ENCODE results near the gene PTPRJ.
"Not testable (repeated sequence)": the region's sequence is repeated elsewhere in the genome, so short reads cannot be mapped to it uniquely, and the experiment has no call there.

Gene PTPRJ

DNA sequence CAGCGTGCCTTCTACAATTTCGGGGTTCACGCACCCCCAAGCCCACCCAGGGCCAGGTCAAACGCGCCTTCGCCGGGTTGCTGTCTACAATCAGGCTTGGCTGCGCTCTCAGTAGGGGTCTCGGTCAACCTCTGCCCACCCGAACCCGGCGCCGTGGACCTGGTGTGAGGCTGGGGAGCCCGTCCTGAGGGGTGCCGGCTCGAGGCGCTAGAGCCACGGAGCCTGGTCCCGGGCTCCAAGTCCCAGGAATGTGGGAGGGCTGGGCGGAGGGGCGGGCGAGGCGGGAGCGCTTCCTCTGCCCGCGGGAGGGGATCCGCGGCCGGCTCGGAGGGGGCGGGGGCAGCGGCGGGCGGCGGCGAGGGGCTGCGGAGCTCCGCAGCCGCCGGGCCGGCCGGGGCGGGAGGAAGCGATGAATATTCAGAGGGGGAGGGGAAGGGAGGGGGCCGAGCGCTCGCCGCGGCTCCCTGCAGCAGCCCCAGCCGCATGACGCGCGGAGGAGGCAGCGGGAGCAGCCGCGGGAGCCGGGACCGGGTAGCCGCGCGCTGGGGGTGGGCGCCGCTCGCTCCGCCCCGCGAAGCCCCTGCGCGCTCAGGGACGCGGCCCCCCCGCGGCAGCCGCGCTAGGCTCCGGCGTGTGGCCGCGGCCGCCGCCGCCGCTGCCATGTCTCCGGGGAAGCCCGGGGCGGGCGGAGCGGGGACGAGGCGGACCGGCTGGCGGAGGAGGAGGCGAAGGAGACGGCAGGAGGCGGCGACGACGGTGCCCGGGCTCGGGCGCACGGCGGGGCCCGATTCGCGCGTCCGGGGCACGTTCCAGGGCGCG, at the start of gene PTPRJ:
Gene PTPRJ (plus strand): TSS at position 472 of the 819 bp plus-strand sequence. CDS start 354 bp downstream, outside the sequence.
- peak; percentile 46 for DNase-seq

DNA sequence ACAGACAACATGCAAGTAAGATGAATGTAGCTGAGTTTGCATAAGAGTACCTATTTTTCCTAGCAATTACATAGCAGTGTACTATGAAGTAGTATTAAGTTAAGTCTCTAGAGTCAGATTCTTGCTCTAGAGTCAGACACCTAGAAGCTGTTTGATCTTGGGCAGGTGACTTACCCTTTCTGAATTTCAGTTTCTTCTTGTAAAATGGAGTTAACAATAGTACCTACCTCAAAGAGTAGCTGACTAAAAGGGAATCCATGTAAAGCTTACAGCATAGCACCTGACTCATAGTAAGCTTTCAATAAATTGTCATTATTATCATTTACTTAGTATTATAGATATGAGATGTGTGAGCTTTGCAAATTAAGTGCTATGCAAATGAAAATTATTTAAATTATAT, 47.8 kb upstream of the PTPRJ start:
- no peak for DNase-seq

DNA sequence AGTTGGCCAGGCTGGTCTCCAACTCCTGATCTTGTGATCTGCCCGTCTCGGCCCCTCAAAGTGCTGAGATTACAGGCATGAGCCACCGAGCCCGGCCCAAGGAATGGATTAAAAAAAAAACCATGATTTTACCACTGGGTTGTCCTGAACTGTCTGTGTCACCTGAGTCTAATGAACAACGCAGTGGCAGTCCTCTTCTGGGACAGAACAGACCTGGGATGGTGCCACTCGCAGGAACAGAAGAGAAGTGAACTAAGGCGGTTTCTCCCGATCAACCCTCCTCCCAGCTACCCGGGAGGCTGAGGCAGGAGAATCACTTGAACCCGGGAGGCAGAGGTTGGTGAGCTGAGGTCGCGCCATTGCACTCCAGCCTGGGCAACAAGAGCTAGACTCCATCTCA, 46.6 kb upstream of the PTPRJ start:
- not testable (repeated sequence) for DNase-seq

DNA sequence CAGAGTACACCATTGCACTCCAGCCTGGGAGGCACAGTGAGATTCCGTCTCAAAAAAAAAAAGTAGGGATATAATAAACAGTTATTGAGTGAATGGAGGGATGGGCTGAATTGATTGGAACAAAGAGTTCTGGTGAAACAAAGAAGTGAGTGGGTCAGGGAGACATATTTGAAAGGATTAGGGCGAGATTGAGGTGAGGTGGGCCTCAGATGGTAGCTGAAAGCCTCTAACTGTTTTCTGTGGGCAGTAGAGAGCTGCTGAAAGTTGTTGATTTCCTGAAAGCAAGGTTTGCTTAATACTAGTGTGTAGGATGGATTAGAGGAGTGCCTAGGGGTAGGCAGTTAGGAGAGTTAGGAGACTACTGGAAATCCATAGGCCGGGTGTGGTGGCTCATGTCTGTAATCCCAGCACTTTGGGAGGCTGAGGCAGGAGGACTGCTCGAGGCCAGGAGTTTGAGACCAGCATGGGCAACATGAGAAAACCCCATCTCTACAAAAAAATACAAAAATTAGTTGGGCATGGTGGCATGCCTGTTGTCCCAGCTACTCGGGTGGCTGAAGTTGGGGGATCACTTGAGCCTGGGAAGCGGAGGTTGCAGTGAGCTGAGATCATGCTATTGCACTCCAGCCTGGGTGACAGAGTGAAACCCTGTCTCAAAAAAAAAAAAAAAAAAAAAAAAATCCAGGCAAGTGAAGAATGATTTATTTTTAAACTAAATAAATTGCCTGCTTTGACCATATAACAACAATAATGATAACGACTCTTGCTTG, 41.4 kb upstream of the PTPRJ start:
- no peak for DNase-seq

DNA sequence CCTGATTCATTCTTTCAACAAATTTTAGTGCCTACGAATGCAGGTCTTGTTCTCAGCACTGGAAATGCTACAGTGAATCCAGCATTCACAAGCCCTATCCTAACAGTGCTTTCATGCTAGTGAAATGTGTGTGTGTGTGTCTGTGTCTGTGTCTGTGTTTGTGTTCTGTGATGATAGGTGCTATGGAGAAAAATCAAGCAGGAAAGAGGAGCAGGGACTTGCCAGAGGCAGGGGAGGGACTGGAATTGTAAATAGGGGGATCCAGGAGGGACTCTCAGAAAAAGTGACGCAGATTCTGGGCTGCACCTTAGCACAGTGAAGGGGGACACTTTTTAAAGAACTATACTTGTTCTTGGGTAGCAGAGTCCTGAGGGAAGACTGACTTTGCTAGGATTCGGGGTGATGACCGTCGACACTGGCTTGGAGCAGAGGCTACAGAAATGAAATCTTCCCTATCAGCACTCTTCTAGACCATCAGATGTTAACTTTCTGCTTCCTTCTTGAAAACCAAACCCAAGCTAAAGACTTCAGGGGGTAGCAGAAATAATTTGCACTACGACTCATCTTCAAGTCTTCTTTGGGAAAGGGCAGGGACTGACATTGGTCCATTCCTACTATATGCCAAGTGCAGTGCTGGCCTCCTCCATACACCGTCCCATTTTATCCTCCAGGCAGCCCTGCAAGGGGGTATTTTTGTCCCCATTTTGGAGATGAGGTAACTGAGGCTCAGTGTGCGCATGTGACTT, 39.3 kb upstream of the PTPRJ start:
- DNase-seq = no peak

DNA sequence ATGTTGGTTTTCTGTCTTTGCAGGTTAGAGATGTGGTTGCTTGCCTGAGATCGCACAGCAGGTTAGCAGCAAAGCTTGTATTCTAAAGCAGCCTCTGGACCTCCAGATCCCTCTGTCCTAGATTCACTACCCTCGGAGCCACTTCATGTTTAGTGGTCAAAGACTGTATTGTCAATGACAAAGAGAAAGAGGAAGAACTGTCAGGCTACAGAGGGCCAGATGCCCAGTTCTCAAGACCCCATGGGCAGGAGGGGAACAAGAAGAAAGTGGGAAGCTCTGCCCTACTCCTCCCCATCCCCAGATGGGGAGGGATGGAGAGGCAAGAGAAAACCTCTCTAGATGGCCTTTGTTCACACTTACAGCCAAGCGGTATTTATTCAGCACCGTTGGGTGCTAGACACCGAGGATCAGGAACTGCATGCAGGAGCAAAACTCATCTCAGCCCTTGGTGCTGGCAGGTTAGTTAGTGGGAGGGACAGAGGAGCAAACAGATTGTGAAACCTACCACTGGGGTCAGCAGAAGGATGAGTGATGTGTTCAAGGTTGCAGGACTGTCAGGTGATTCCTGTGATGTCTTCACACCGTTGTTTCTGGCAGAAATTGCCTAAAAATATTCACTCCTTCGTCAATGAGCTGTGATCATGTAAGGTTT, 38.3 kb upstream of the PTPRJ start:
- DNase-seq = no peak

DNA sequence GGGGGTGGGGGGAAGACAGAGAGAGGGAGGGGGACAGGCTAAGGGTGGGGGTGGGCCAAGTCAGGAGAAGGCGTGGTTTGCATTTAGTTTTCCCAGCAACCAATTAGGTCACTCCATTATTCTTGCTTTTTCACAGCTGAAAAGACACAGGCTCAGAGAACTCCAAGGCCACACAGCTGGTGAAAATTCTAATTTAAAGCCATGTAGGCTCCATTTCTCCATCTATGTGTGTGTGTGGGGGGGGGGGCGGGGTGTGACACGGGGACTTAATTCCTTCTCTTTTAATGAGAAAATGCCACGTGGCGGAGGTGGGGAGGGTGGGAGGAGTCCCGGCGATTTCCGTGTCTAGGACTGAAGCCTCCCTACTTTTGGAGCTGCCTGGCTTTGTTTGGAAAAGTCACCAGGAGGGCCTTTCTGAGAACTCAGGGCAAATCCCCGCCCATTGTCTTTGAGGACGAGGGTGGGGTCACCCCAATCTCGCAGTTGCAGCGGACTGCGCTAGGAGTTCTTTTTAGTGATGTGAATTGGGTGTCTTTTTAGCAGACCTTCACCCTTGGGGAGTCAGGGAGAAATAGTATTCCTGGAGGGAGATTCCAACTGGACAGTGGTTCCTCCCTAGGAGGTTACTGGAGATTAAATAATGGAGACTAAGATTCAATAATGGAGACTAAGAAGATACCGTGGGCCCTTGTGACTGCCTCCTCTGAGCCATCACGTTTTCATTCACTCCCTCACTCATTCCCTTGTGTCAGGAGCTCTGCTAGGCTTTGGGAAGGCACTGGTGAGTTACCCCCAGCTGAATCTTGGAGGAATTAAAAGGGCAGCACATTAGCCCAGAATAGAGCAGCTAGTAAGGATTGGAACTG, 36.4 kb upstream of the PTPRJ start:
- DNase-seq = no peak

DNA sequence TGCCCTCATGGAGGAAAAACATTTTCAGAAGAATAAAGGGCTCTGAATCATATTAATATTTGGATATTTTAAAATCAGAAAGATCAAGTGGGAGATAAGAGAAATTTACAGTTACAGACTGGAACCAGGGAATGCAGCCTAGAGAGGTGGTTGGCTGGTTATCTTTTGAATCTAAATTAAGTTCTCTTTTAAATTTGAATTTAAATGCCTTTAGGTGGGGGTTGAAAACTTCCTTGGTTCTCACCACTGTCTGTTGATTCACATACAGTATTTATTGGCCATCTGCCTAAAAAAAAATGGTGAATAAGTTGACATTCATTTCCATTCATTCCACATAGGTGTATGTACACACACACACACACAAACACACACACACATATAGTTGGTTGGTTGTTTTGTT, 35.7 kb upstream of the PTPRJ start:
- no peak for DNase-seq

DNA sequence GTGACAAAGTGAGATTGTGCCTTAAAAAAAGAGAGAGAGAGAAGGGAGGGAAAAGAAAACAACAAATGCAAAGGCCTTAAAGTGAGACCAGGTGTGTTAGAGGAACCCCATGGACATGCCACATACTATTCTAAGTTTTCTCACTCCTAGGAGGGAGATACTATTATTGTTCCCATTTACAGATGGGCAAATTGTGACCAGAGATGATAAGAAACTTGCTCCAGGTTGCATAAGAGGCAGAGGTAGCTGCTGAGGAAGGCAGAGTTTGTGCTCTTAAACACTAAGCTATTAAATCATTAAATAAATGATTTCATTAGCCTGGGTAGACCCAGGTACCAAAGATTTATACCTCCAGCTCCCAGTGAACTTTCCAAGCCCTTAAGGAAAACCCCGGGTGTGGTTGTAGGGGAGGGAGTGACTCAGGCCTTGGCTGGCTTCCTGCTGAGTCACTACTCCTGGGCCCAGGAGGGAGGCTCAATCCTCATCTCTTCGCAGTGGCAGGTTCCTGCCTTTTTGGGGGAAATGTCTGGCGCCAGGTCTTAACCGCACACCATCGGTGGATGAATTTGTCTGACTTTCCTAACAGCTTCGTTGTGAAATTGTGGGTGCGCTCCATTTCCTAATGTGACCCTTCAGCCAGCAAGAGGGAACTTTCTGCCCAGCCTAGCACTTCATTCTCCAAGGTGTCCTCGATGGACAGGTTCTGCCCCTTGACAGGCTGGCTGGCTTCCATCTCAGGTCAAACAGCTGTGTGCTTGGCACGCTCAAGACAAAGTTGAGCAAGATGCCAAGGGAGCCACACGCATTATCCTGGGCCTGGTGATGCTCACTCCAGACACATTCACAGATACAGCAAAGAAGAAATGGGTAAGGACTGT, 33.4 kb upstream of the PTPRJ start:
- DNase-seq = peak; percentile 99

DNA sequence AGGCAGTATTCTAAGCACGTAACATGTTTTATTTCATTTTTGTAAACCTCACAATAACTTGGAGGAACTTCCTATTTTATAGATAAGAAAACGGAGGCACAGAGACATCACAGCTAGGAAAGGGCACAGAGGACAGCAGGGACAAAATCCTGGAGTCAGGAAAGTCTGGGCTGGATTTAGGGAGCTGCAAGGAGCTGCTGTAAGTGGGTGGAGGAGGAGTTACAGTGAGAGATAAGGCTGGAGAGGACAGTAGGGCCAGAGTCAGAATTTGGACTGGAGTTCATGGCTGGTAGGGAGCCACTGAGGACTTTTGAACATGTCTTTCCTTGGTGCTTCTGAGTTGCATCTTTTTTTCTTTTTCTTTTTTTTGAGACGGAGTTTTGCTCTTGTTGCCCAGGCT, 32.2 kb upstream of the PTPRJ start:
- no peak for DNase-seq

DNA sequence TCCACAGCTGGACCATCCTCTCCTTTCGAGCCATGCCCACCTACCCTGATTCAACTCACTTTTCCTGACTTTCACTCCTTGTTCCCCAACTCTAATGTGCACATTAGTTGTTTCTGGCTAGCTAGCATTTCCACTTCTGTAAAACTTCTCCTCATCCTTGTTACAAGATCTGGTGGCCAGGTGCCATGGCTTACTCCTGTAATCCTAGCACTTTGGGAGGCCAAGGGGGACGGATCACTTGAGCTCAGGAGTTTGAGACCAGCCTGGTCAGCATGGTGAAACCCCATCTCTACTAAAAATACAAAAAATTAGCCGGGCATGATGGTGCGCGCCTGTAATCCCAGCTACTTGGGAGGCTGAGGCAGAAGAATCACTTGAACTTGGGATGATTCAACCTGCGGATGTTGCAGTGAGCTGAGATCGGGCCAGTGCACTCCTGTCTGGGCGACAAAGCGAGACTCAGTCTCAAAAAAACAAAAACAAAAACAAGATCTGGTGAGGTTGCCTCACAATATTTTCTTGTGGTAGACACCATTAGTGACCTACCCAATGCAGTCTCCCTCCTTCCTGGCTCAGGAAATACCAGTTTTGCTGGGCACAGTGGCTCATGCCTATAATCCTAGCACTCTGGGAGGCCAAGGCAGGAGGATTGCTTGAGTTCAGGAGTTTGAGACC, 31.2 kb upstream of the PTPRJ start:
- DNase-seq = not testable (repeated sequence)

DNA sequence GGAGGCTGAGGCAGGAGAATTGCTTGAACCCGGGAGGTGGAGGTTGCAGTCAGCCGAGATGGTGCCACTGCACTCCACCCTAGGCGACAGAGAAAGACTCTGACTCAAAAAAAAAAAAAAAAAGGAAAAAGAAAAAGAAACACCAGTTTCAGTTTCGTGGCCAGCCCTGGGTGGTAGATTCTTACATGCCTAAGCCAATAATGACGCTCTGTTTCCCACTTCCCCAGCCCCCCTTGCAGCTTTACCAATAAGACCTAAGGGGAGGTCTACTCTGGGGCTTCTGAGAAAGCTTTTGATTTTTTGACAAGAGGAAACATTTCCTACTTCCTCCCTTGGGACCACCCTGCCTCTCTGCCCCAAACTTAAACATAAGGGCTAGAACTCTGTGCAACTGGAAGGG, 30.0 kb upstream of the PTPRJ start:
- DNase-seq = no peak

DNA sequence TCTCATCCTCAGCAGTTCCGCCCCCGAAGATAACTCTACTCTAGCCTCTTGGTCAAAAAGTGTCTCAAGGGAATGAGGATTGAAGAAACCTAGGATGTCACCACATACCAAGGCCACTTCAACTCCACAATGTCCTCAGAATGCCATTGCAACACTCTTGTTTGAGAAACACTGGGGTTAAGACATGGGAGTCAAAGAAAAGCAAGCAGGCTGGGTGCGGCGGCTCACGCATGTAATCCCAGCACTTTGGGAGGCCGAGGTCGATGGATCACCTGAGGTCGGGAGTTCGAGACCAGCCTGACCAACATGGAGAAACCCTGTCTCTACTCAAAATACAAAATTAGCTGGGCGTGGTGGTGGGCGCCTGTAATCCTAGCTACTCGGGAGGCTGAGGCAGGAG, 28.9 kb upstream of the PTPRJ start:
- not testable (repeated sequence) for DNase-seq

DNA sequence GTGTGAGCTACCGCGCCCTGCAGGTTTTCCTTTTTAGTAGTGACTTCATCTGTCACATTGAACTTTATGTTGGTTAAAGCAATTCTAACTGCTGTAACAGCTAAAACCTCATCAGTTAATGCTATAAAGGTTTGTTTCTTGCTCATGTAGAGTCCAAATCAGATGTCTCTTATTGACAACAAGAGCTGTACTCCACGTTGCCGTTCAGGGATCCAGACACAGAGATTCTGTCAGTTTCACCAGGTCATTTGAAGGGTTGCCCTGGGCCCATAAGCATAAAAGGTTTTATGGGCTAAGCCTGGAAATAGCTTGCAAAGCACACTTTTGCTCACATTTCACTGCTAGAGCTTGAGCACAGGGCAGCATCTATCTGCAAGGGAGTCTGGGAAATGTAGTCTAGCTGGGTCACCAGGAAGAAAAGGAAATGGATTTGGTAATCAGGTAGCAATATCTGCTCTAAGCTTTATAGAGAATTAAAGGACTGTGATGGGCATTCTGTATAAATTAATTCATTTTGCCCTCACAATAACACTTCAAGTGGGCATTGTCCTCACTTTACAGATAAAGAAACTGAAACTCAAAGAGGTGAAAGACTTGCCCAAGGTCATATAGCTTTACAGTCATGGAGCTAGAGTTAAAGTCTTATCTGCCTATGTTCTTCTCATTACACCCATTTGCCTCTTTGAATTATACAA, 25.2 kb upstream of the PTPRJ start:
- no peak for DNase-seq

DNA sequence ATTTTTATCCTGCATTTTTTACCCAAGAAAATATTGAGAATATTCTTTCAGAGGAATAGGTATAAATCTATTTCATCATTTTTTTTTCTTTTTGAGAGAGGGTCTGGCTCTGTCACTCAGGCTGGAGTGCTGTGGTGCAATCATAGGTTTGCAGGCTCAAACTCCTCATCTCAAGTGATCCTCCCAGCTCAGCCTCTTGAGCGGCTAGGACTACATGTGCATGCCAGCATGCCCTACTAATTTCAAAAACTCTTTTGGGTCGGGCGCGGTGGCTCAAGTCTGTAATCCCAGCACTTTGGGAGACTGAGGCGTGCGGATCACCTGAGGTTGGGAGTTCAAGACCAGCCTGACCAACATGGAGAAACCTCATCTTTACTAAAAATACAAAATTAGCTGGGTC, 20.3 kb upstream of the PTPRJ start:
- no peak for DNase-seq

DNA sequence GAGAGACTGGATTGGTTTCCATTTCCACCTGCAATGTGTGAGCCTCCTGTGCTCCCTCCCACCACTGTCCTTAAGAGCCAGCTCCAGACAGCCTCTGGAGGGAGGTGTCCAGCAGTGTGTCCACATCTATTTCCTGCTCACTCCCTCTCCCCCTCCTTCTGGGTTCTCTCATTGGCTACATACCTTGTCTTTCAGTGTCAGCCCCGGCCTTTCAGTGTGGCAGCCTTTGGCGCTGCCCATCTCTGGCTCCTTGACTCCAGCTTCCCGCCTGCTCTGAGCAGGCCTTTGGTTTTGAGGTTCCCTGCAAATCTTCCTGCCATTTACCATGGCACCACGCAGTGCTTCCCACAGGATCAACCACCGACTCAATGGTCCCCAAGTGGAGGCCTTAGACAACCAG, 19.0 kb upstream of the PTPRJ start:
- DNase-seq = no peak

DNA sequence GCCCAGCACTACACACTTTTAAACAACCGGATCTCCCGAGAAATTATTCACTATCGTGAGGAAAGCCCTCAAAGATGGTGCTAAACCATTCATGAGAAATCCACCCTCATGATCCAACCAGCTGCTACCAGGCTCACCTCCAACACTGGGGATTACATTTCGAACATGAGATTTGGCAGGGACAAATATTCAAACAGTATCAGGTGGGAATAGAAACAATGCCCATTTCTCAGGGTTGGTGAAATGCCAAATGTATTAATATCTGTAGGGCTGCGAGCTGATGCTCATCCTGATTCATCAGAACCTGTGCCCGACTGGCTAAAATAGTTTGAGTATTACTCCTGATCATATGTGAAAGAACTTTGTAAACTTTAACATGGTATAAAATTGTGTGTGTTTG, 15.8 kb upstream of the PTPRJ start:
- DNase-seq = no peak

DNA sequence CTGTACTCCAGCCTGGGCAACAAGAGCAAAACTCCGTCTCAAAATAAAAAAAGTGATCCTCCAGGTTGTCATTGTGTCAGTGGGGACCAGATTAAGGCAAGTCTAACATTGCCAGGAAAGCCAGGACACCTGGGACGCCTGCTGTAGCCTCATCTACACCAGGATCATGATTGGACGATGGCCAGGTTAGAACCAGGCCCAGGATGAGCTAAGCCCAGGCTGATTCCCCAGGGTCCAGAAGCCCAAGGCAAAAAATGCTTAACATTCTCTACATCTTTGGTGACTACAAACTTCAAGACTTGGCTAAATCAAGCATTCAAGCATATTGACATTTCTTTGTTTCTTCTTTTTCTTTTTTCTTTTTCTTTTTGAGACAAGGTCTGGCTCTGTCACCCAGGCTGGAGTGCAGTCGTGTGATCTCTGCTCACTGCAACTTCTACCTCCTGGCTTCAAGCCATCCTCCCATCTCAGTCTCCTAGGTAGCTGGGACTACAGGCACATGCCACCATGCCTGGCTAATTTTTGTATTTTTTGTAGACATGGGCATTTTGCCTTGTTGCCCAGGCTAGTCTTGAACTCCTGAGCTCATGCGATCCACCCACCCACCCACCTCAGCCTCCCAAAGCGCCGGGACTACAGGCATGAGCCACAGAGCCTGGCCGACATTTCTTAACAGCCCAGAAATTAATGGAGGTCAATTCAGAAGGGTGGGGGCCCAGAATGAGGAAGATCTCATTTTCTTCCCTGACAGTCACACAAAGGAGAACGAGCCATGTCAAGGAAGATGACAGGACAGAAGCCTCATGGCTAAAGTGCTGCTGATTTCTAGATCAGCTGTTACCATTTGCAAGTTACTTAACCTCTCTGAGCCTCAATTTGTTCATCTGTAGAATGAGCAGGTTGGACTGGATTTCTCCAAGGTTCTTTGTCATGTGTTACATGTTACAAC, 12.5 kb upstream of the PTPRJ start:
- DNase-seq = no peak

DNA sequence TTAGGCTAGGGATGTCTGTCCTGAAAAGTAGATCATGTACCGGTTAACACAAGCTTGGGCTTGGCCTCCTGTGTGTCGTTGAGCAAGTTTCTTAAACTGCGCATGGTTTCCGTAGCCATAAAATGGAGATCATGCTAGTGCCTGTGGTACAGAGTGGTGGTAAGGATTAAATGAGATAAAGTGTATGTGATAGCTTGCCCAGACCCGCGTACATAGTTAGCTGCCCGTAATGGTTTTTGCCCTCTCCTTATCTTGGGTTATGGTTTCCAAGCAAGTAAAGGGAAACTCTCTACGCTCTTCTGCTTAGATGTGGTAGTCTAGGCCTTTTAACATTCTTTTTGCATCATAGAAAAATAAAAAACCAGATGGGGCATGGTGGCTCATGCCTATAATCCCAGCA, 11.0 kb upstream of the PTPRJ start:
- DNase-seq = no peak
